ENCODE results near the gene VEGFB.

The VEGFB gene

DNA sequence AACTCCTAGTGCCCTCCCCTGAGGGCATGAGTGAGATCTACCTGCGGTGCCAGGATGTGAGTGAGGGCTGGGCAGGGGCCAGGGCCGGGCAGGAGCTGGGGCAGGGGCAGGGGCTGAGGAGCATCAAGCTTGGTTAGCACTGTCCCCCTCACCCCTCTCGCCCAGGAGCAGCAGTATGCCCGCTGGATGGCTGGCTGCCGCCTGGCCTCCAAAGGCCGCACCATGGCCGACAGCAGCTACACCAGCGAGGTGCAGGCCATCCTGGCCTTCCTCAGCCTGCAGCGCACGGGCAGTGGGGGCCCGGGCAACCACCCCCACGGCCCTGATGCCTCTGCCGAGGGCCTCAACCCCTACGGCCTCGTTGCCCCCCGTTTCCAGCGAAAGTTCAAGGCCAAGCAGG, 14.1 kb upstream of the VEGFB start:
- Histone ChIP-seq H3K27me3 (ENCODE audit: insufficient read depth, low read length) (no peaks in the 10 kb centered on the region), H3K36me3 (ENCODE audit: insufficient read depth, low read length) (peaks cover 17% of the 10 kb centered on the region), H3K9me3 (ENCODE audit: low read length) (no peaks in the 10 kb centered on the region), H3K4me1 (ENCODE audit: insufficient read depth, low read length) (peaks cover 6% of the 10 kb centered on the region), H2AFZ (ENCODE audit: low read depth, low read length) (no peak overlapping the region), H3K4me3 (ENCODE audit: low read length) (no peak overlapping the region)

DNA sequence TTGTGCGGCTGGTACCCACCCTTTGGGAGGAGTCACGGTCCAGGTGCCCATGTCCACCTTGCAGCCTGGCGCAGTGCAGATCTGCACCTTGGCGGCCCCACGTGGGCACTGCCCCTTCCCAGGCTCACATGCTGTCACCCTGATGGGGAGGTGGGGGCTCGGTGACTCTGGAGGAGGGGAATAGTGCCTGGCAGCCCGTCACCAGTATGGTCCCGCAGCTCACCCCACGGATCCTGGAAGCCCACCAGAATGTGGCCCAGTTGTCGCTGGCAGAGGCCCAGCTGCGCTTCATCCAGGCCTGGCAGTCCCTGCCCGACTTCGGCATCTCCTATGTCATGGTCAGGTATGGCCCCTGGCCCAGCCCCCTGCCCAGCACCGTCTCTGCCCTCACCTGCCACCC, 13.6 kb upstream of the VEGFB start:
- peaks cover 17% of the 10 kb centered on the region for H3K36me3 ChIP-seq (ENCODE audit: insufficient read depth, low read length)
- H3K27me3 ChIP-seq (ENCODE audit: insufficient read depth, low read length) = no peaks in the 10 kb centered on the region
- H3K4me3 ChIP-seq (ENCODE audit: low read length) = no peak overlapping the region

DNA sequence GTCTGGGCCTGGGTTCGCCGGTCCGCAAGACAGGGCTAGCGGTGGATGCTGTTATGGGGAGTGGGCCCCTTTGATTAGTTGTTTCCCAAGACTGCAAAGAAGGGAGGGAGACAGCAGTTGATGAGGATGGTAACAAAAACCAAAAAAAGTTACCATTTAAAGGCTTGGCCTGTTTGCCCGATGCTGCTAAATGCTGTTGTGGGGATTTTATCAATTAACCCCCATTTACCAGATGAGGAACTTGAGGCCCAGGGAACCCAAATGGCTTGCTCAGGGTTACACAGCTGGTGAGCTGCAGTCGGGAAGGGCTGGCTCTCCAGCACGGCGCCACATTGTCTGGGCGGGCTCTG, 11.8 kb upstream of the VEGFB start:
- H3K9me3 ChIP-seq (ENCODE audit: low read length) = no peaks in the 10 kb centered on the region
- H2AFZ ChIP-seq (ENCODE audit: low read depth, low read length) = no peak overlapping the region
- H3K27me3 ChIP-seq (ENCODE audit: insufficient read depth, low read length) = no peaks in the 10 kb centered on the region
- peaks cover 21% of the 10 kb centered on the region for H3K4me1 ChIP-seq (ENCODE audit: insufficient read depth, low read length)
- H3K4me3 ChIP-seq (ENCODE audit: low read length) = no peak overlapping the region
- peaks cover 17% of the 10 kb centered on the region for H3K36me3 ChIP-seq (ENCODE audit: insufficient read depth, low read length)

More for the DNA sequence above, 13.6 kb upstream of the VEGFB start:
- Histone ChIP-seq H3K4me1 (ENCODE audit: insufficient read depth, low read length) (peaks cover 10% of the 10 kb centered on the region), H3K9me3 (ENCODE audit: low read length) (no peaks in the 10 kb centered on the region), H2AFZ (ENCODE audit: low read depth, low read length) (no peak overlapping the region)

DNA sequence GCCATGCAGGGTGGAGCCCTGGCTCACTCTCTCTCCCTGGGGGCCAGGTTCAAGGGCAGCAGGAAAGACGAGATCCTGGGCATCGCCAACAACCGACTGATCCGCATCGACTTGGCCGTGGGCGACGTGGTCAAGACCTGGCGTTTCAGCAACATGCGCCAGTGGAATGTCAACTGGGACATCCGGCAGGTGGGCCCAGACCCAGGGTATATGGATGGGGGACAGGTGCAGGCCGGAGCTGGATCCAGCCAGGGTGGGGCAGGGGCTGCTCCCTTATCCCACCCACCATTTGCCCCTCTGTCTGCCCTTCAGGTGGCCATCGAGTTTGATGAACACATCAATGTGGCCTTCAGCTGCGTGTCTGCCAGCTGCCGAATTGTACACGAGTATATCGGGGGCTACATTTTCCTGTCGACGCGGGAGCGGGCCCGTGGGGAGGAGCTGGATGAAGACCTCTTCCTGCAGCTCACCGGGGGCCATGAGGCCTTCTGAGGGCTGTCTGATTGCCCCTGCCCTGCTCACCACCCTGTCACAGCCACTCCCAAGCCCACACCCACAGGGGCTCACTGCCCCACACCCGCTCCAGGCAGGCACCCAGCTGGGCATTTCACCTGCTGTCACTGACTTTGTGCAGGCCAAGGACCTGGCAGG, 11.3 kb upstream of the VEGFB start:
- no peaks in the 10 kb centered on the region for H3K27me3 ChIP-seq (ENCODE audit: insufficient read depth, low read length)
- H3K9me3 ChIP-seq (ENCODE audit: low read length) = no peaks in the 10 kb centered on the region
- H2AFZ ChIP-seq (ENCODE audit: low read depth, low read length) = no peak overlapping the region
- no peak overlapping the region for H3K4me3 ChIP-seq (ENCODE audit: low read length)
- peaks cover 22% of the 10 kb centered on the region for H3K4me1 ChIP-seq (ENCODE audit: insufficient read depth, low read length)
- H3K36me3 ChIP-seq (ENCODE audit: insufficient read depth, low read length) = peaks cover 17% of the 10 kb centered on the region

DNA sequence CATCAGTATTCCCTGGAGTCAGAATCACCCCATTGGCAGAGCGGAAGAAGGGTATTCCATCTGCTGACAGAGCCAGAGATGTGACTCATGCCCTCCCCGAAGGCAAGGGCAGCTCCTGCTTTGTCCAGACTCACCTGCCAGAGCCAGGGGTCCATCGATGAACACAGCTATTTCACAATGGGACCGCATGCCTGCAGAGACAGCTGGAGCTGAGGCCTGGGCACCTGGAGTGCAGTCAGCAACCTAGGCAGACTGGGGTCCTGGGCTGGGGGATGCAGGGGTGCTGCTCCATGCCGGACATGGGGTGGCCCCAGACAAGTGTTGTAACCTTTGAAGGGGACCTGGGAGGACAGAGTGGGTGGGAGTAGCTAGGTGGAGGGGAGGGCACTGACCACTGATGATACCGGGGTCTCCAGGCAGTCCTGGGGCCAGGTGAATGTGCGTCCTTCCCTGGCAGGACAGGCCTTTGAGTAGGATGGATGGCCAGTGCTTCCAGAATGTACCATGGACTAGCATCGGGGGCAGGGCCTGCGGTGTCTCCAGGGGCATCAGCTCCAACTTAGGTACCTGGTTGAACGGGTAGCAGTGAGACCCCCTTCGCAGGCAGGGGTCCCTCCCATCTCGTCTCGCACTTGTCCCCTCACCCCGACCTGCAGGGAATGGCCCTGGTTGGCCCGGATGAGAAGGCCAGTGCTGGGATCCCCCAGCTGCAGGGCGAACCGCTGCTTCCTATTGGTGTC, 10.1 kb upstream of the VEGFB start:
- peaks cover 17% of the 10 kb centered on the region for H3K36me3 ChIP-seq (ENCODE audit: insufficient read depth, low read length)
- no peaks in the 10 kb centered on the region for H3K9me3 ChIP-seq (ENCODE audit: low read length)
- H2AFZ ChIP-seq (ENCODE audit: low read depth, low read length) = no peak overlapping the region
- H3K27me3 ChIP-seq (ENCODE audit: insufficient read depth, low read length) = no peaks in the 10 kb centered on the region
- H3K4me3 ChIP-seq (ENCODE audit: low read length) = no peak overlapping the region
- peaks cover 25% of the 10 kb centered on the region for H3K4me1 ChIP-seq (ENCODE audit: insufficient read depth, low read length)

DNA sequence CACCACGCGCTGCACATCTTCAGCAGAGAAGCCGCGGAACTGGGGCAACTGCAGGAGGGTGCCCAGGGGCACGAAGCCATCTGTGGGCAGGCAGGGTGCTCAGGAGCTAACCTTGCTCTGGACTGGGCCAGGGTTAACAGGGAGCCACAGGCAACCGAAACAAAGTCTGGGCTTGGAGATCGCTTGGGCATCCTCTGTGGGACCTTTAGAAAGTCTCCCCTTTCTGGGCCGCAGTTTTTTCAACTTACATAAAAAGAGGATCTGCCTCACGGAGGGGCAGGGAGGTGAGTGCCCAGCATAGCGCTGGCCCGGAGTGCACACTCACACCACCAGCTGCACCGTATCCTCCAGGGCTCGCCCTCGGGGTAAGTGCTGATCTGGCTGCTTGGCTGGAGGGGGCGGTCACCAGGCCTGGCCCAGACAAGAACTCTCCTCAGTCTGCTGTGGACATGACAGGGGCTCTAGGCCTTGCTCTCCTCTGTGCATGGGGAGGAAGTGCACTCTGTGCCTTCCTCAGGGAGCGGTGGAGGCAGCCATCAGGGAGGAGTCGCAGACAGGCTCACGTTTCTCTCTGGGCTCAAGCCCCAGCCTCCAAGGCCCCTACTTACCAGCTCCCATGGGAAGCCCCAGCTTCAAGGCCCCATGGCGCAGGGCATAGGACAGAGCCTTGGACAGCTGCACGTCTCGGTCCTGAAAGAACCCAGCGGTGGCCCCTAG, 9.3 kb upstream of the VEGFB start:
- no peaks in the 10 kb centered on the region for H3K27me3 ChIP-seq (ENCODE audit: insufficient read depth, low read length)
- peaks cover 17% of the 10 kb centered on the region for H3K36me3 ChIP-seq (ENCODE audit: insufficient read depth, low read length)
- peak overlapping the region; percentile 71 for H3K4me3 ChIP-seq (ENCODE audit: low read length)
- H3K4me1 ChIP-seq (ENCODE audit: insufficient read depth, low read length) = peaks cover 32% of the 10 kb centered on the region
- H2AFZ ChIP-seq (ENCODE audit: low read depth, low read length) = peak overlapping the region; percentile 50
- H3K9me3 ChIP-seq (ENCODE audit: low read length) = no peaks in the 10 kb centered on the region

DNA sequence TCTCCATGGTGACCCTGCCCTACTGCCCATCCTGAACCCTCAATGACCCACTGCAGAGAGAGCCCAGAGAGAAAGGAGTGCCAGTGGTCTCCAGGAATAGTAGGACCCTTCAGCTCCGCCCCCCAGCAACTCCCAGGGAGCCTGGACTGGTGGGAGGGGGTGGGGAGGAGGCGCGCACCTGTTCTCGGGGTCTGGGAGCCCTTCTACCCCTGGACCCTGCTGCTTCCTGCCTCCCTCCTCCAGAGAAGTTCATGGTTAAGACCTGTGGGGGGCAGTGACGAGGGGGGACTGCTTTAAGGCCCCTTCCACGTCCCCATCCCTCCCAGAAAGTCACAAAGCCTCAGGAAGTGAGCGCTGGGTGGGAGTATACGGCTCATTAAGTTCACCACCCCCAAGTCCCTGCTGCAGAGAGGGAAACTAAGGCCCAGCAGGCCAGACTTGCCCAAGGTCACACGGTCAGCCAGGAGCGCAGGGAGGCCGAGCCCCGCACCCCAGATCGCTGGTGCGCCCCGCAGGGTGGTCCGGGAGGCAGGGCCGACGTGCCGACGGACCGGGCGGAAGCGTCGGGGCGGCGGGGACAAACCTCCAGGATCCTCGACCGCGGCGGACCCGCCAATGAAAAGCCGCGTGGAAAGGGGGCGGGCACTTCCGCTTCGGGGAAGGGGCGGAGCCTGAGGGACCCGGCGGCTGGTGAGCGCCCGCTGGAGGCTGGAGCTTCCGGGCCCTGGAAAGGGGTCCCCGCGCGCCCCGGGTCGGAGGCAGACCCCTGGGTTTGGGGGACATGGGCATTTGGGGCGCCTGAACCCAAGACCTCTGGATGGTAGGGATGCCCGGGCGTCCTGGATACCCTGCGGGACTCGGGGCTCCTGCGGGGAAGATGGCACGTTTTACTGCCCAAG, 8.5 kb upstream of the VEGFB start, which contains the start of the genes NUDT22 and TRPT1:
Gene NUDT22, plus strand, starts transcription at position 667 of the 899 bp plus-strand sequence. CDS start 379 bp downstream, outside the sequence.
Gene TRPT1, minus strand, starts transcription at position 579 of the 899 bp plus-strand sequence. Its CDS starts 326 bp downstream, at position 253.
- no peaks in the 10 kb centered on the region for H3K27me3 ChIP-seq (ENCODE audit: insufficient read depth, low read length)
- peak within 1 kb of the TSS; percentile 50 for H2AFZ ChIP-seq (ENCODE audit: low read depth, low read length)
- H3K4me3 ChIP-seq (ENCODE audit: low read length) = peak within 1 kb of the TSS; percentile 71
- peaks cover 32% of the 10 kb centered on the region for H3K4me1 ChIP-seq (ENCODE audit: insufficient read depth, low read length)
- H3K9me3 ChIP-seq (ENCODE audit: low read length) = no peaks in the 10 kb centered on the region
- H3K36me3 ChIP-seq (ENCODE audit: insufficient read depth, low read length) = peaks cover 17% of the 10 kb centered on the region

DNA sequence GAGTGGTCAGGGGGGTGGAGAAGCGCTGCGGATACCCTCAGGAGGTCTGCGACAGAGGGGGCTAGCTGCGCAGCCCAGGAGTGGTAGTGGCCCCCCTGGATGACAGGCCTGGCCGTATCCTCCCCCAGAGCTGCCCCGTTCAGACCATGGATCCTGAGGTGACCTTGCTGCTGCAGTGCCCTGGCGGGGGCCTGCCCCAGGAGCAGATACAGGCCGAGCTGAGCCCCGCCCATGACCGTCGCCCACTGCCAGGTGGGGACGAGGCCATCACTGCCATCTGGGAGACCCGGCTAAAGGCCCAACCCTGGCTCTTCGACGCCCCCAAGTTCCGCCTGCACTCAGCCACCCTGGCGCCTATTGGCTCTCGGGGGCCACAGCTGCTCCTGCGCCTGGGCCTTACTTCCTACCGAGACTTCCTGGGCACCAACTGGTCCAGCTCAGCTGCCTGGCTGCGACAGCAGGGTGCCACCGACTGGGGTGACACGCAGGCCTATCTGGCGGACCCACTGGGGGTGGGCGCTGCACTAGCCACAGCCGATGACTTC, 7.8 kb upstream of the VEGFB start:
- Histone ChIP-seq H3K36me3 (ENCODE audit: insufficient read depth, low read length) (peaks cover 17% of the 10 kb centered on the region), H3K9me3 (ENCODE audit: low read length) (no peaks in the 10 kb centered on the region), H3K27me3 (ENCODE audit: insufficient read depth, low read length) (no peaks in the 10 kb centered on the region), H2AFZ (ENCODE audit: low read depth, low read length) (peak overlapping the region; percentile 50), H3K4me3 (ENCODE audit: low read length) (peak overlapping the region; percentile 71), H3K4me1 (ENCODE audit: insufficient read depth, low read length) (peaks cover 37% of the 10 kb centered on the region)

DNA sequence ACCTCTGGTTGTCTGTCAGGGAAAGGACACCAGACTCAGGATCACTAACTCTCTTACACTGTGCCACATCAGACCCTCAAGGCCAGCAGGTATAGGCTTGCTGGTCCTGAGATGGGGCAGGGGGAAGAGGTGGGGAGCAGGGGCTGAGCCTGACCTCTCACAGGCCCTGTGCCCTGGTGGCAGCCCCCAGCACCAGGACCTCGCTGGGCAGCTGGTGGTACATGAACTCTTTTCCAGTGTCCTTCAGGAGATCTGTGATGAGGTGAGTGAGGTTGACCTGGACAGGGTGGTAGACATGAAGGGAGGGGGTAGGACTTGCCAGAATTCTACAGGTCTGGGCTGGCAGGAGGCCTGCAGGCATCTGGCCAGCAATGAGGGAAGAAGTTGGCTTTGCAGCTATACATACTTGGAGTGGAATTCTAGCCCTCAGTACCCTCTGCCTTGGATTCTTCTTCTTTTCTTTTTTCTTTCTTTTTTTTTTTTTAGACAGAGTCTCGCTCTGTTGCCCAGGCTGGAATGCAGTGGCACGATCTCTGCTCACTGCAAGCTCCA, 6.9 kb upstream of the VEGFB start:
- Histone ChIP-seq H2AFZ (ENCODE audit: low read depth, low read length) (no peak overlapping the region), H3K4me1 (ENCODE audit: insufficient read depth, low read length) (peaks cover 37% of the 10 kb centered on the region), H3K4me3 (ENCODE audit: low read length) (no peak overlapping the region), H3K27me3 (ENCODE audit: insufficient read depth, low read length) (no peaks in the 10 kb centered on the region), H3K9me3 (ENCODE audit: low read length) (no peaks in the 10 kb centered on the region), H3K36me3 (ENCODE audit: insufficient read depth, low read length) (peaks cover 17% of the 10 kb centered on the region)

DNA sequence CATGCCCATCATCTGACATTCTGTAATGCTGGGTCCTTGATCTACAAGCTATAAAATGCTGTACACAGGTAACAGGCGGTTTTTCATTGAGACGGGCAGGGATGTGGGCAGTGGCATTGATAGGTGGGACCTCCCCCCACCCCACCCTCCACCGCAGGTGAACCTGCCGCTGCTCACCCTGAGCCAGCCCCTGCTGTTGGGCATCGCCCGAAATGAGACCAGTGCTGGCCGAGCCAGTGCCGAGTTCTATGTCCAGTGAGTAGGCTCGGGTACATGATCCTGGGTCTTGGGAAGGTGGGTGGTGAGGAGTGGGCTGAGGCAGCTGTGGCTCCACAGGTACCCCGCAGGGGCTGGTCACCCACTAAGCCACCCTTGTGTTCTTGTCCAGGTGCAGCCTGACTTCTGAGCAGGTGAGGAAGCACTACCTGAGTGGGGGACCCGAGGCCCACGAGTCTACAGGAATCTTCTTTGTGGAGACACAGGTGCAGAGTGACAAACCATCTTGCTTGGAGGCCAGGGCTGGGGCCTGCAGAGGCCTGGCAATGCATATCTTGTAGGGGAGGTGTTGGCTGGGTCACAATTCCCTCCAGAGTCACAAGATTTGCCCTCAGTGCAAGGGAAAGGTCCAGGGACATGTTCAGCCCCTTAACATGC, 5.2 kb upstream of the VEGFB start:
- H3K27me3 ChIP-seq (ENCODE audit: insufficient read depth, low read length) = no peaks in the 10 kb centered on the region
- peak overlapping the region; percentile 70 for H3K4me3 ChIP-seq (ENCODE audit: low read length)
- H3K36me3 ChIP-seq (ENCODE audit: insufficient read depth, low read length) = peaks cover 5% of the 10 kb centered on the region
- H3K9me3 ChIP-seq (ENCODE audit: low read length) = no peaks in the 10 kb centered on the region
- H3K4me1 ChIP-seq (ENCODE audit: insufficient read depth, low read length) = peaks cover 37% of the 10 kb centered on the region
- peak overlapping the region; percentile 58 for H2AFZ ChIP-seq (ENCODE audit: low read depth, low read length)

DNA sequence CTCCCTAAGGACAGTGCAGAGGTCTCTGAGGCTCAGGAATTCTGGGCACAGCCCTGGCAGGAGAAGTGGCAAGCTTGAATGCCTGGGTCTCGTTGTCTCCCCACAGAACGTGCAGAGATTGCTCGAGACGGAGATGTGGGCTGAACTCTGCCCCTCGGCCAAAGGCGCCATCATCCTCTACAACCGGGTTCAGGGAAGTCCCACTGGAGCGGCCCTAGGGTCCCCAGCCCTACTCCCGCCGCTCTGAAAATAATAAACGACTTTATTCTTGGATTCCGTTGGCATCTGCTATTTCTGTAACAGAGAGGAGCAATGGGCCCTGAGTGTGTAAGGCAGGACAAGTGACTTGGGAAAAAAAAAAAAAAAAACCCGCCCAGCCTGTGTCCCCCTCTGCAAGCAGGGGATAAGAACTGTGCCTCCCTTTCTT, 4.6 kb upstream of the VEGFB start:
- H3K27me3 ChIP-seq (ENCODE audit: insufficient read depth, low read length) = no peaks in the 10 kb centered on the region
- H3K36me3 ChIP-seq (ENCODE audit: insufficient read depth, low read length) = no peaks in the 10 kb centered on the region
- H2AFZ ChIP-seq (ENCODE audit: low read depth, low read length) = peak overlapping the region; percentile 58
- peak overlapping the region; percentile 70 for H3K4me3 ChIP-seq (ENCODE audit: low read length)
- no peaks in the 10 kb centered on the region for H3K9me3 ChIP-seq (ENCODE audit: low read length)
- peaks cover 36% of the 10 kb centered on the region for H3K4me1 ChIP-seq (ENCODE audit: insufficient read depth, low read length)

All from neuron (in vitro differentiated cells).